Measurements from ENCODE around the gene SCN1A.
A peak's percentile ranks its signal among the peaks of the same experiment; 100 is the strongest.
"Not testable (repeated sequence)": the region's sequence is repeated elsewhere in the genome, so short reads cannot be mapped to it uniquely, and the experiment has no call there.

SCN1A gene

DNA sequence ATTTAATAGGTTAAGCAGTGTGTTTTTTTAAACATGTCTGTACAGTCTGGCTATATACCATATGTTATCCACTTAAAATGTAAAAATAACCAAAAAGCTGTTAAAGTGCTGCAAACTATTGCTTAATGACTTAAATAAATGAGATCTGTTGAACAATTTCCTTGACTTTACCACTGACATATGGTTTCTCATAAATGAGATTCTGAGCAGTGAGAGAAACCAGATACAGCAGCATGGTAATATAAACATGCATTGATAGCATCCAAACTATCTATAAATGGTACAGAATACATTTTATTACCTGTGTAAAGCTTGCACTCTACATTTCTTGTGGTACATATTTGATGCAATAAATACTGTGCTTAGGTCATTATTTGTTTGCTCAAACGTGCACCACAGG is 138.0 kb downstream of the SCN1A start:
- H2AFZ ChIP-seq, result no peak overlapping the region
- H3K4me1 ChIP-seq, result no peaks in the 10 kb centered on the region

DNA sequence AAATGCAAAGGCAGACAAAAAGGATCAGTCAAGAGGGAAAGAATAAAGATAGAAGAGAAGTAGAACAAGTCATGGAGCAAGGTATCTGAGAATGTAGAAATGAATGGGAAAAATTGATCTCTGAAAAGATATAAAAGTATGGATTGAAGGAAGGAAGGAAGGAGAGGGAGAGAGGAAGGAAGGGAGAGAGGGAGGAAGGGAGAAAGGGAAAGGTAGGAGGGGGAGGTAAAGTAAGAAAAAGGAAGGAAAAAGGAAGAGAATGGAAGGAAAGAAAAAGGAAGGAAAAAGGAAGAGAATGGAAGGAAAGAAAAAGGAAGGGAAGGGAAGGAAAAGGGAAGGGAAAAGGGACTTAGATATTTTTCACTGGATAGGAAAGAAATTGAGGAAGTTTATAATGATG is 142.7 kb downstream of the SCN1A start:
- TF ChIP-seq, protein P1, sequence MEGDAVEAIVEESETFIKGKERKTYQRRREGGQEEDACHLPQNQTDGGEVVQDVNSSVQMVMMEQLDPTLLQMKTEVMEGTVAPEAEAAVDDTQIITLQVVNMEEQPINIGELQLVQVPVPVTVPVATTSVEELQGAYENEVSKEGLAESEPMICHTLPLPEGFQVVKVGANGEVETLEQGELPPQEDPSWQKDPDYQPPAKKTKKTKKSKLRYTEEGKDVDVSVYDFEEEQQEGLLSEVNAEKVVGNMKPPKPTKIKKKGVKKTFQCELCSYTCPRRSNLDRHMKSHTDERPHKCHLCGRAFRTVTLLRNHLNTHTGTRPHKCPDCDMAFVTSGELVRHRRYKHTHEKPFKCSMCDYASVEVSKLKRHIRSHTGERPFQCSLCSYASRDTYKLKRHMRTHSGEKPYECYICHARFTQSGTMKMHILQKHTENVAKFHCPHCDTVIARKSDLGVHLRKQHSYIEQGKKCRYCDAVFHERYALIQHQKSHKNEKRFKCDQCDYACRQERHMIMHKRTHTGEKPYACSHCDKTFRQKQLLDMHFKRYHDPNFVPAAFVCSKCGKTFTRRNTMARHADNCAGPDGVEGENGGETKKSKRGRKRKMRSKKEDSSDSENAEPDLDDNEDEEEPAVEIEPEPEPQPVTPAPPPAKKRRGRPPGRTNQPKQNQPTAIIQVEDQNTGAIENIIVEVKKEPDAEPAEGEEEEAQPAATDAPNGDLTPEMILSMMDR (IDR thresholded peaks at IDR 0.05), result no peak
- Histone ChIP-seq H2AFZ (no peak overlapping the region), H3K4me3 (ENCODE audit: low read depth, low read length) (no peak overlapping the region), H3K79me2 (no peaks in the 10 kb centered on the region), H3K9ac (no peak overlapping the region), H3K36me3 (ENCODE audit: control insufficient read depth, insufficient read depth, low read length) (no peaks in the 10 kb centered on the region), H3K4me1 (no peaks in the 10 kb centered on the region), H3K27ac (no peak overlapping the region), H3K9me3 (ENCODE audit: control insufficient read depth, low read length) (no peaks in the 10 kb centered on the region), H3K4me2 (ENCODE audit: low read length) (no peak overlapping the region), H3K27me3 (ENCODE audit: control insufficient read depth, insufficient read depth, low read length) (no peaks in the 10 kb centered on the region)

More for the DNA sequence above, 138.0 kb downstream of the SCN1A start:
- H3K4me3 ChIP-seq (ENCODE audit: low read depth, low read length), result no peak overlapping the region
- no peaks in the 10 kb centered on the region for H3K27me3 ChIP-seq (ENCODE audit: control insufficient read depth, insufficient read depth, low read length)
- H3K9me3 ChIP-seq (ENCODE audit: control insufficient read depth, low read length), result no peaks in the 10 kb centered on the region
- TF ChIP-seq, protein P1 (IDR thresholded peaks at IDR 0.05), result no peak
- H3K36me3 ChIP-seq (ENCODE audit: control insufficient read depth, insufficient read depth, low read length), result no peaks in the 10 kb centered on the region
- no peak overlapping the region for H3K27ac ChIP-seq
- no peak overlapping the region for H3K4me2 ChIP-seq (ENCODE audit: low read length)
- H3K9ac ChIP-seq, result no peak overlapping the region
- no peaks in the 10 kb centered on the region for H3K79me2 ChIP-seq

DNA sequence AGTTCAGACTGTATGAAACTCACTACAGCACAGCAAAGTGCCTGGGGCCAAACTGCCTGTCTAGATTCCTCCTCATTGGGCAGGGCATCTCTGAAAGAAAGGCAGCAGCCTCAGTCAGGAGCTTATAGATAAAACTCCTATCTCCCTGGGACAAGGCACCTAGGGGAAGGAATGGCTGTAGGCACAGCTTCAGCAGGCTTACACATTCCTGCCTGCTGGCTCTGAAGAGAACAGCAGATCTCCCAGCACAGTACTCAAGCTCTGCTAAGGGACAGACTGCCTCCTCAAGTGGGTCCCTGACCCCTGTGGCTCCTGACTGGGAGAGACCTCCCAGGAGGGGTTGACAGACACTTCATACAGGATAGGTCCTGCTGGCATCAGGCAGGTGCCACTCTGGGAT is 155.7 kb downstream of the SCN1A start:
- H3K36me3 ChIP-seq (ENCODE audit: control insufficient read depth, insufficient read depth, low read length); H3K79me2 ChIP-seq; H2AFZ ChIP-seq; H3K9ac ChIP-seq; H3K27me3 ChIP-seq (ENCODE audit: control insufficient read depth, insufficient read depth, low read length); H3K4me2 ChIP-seq (ENCODE audit: low read length); H3K4me1 ChIP-seq; H3K9me3 ChIP-seq (ENCODE audit: control insufficient read depth, low read length); H3K4me3 ChIP-seq (ENCODE audit: low read depth, low read length); H3K27ac ChIP-seq: not testable (repeated sequence)

DNA sequence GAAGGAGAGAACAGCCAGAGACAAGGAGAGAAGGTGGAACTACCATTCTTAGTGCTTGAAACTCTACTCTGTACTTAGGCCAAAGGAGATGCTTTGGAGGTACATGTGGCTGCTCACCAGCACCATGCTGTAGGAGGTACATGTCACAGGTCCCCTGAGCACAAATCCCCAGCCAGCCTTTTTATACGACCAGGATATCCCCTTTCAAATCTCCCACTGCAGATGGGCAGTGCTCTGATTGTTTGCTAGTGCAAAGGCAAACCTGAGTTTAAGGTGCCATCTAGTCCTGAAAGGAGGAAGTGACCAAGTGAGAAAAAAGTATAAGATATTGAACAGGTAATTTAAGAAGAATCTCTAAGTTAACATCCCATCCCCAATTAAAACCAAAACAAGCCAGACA is 157.2 kb downstream of the SCN1A start:
- Histone ChIP-seq H3K27ac (no peak overlapping the region), H3K9ac (no peak overlapping the region), H3K4me3 (ENCODE audit: low read depth, low read length) (no peak overlapping the region), H3K36me3 (ENCODE audit: control insufficient read depth, insufficient read depth, low read length) (no peaks in the 10 kb centered on the region), H3K4me1 (no peaks in the 10 kb centered on the region), H3K27me3 (ENCODE audit: control insufficient read depth, insufficient read depth, low read length) (no peaks in the 10 kb centered on the region), H2AFZ (no peak overlapping the region), H3K79me2 (no peaks in the 10 kb centered on the region), H3K4me2 (ENCODE audit: low read length) (no peak overlapping the region), H3K9me3 (ENCODE audit: control insufficient read depth, low read length) (no peaks in the 10 kb centered on the region)
- TF ChIP-seq, protein P1 (IDR thresholded peaks at IDR 0.05), result peak; percentile 13

DNA sequence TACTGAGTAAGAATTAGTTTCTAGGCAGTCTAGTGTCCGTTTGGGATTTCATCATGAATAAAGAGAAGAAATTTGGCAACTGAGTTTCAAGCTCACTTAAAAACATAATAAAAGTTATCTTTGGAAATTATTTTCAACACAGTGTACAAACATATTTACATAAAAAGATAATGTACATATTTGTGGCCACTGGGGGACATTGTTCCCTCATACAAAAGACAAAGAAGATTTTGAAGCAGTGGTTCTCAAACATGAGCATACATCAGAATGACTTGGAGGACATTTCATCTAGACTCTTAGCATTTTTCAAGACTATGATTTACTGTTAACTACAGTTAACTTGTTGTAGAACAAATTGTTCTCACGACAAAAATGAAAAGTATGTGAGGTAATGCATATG is 158.6 kb downstream of the SCN1A start:
- no peak overlapping the region for H3K4me2 ChIP-seq (ENCODE audit: low read length)
- H3K4me3 ChIP-seq (ENCODE audit: low read depth, low read length), result no peak overlapping the region
- TF ChIP-seq, protein P1 (IDR thresholded peaks at IDR 0.05), result no peak
- no peak overlapping the region for H2AFZ ChIP-seq
- H3K9ac ChIP-seq, result no peak overlapping the region
- H3K79me2 ChIP-seq, result no peaks in the 10 kb centered on the region
- no peaks in the 10 kb centered on the region for H3K4me1 ChIP-seq
- no peak overlapping the region for H3K27ac ChIP-seq
- no peaks in the 10 kb centered on the region for H3K9me3 ChIP-seq (ENCODE audit: control insufficient read depth, low read length)
- no peaks in the 10 kb centered on the region for H3K36me3 ChIP-seq (ENCODE audit: control insufficient read depth, insufficient read depth, low read length)
- H3K27me3 ChIP-seq (ENCODE audit: control insufficient read depth, insufficient read depth, low read length), result no peaks in the 10 kb centered on the region
